Endothelial cell of umbilical vein (primary cell): ENCODE data around the gene RPS6KA1.

Experiments
- CTCF ChIP-seq, 2 donors: IDR thresholded peaks; 1 replicate in 1 of 2; 2 replicates in 1 of 2; pipeline ENCODE4 v1.5.1; 2011; ENCODE audit warnings: low read length in 2 of 2, mild to moderate bottlenecking in 2 of 2, moderate library complexity in 2 of 2, control low read depth in 1 of 2, inconsistent platforms in 1 of 2, low read depth in 1 of 2; ENCODE audit not compliant: insufficient read depth in 1 of 2; ENCODE audit errors: extremely low read depth in 1 of 2
- EZH2 ChIP-seq: IDR thresholded peaks from 2 replicates; pipeline ENCODE4 v1.6.1; 2012; ENCODE audit warnings: borderline replicate concordance, low read depth, mild to moderate bottlenecking, moderate library complexity, low read length, inconsistent platforms; ENCODE audit not compliant: severe bottlenecking
- MAX ChIP-seq: IDR thresholded peaks from 2 replicates; pipeline ENCODE4 v1.6.1; 2011; ENCODE audit not compliant: insufficient read depth, insufficient read length
- MYC ChIP-seq: IDR thresholded peaks from one replicate; pipeline ENCODE4 v1.6.1; 2011; ENCODE audit warnings: mild to moderate bottlenecking, low read depth, low read length
- POLR2AphosphoS5 ChIP-seq: IDR thresholded peaks from 2 replicates; pipeline ENCODE4 v1.6.1; 2012; ENCODE audit warnings: low read depth, mild to moderate bottlenecking, control low read depth, low read length, moderate library complexity; ENCODE audit not compliant: insufficient read depth

GRCh38 chr1:26490155-26490554 lies 39.4 kb upstream of the RPS6KA1 start:
- TF ChIP-seq CTCF (IDR thresholded peaks at IDR 0.05; ENCODE audit: extremely low read depth in 1 of 2, insufficient read depth in 1 of 2, low read depth in 1 of 2, low read length in 2 of 2), result no peak
- no peak for TF ChIP-seq MAX
- TF ChIP-seq MYC, result no peak
- TF ChIP-seq EZH2, result no peak
- no peak for TF ChIP-seq POLR2AphosphoS5
